T-helper 2 cell (primary cell): ENCODE results near the gene SART1.

ENCODE experiments used
- DNase-seq, 5 experiments: peaks; one replicate each; pipeline versions ENCODE4 v3.0.0 to v3.0.0-alpha.2; 2012 to 2022
- total RNA-seq, 2 donors: gene quantifications; one replicate each; lab custom pipeline; 2026; lab: John Stamatoyannopoulos, UW

The SART1 gene, protein sequence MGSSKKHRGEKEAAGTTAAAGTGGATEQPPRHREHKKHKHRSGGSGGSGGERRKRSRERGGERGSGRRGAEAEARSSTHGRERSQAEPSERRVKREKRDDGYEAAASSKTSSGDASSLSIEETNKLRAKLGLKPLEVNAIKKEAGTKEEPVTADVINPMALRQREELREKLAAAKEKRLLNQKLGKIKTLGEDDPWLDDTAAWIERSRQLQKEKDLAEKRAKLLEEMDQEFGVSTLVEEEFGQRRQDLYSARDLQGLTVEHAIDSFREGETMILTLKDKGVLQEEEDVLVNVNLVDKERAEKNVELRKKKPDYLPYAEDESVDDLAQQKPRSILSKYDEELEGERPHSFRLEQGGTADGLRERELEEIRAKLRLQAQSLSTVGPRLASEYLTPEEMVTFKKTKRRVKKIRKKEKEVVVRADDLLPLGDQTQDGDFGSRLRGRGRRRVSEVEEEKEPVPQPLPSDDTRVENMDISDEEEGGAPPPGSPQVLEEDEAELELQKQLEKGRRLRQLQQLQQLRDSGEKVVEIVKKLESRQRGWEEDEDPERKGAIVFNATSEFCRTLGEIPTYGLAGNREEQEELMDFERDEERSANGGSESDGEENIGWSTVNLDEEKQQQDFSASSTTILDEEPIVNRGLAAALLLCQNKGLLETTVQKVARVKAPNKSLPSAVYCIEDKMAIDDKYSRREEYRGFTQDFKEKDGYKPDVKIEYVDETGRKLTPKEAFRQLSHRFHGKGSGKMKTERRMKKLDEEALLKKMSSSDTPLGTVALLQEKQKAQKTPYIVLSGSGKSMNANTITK
- 92.9 to 99.4 reads per million in 2 donors for total RNA-seq

DNA sequence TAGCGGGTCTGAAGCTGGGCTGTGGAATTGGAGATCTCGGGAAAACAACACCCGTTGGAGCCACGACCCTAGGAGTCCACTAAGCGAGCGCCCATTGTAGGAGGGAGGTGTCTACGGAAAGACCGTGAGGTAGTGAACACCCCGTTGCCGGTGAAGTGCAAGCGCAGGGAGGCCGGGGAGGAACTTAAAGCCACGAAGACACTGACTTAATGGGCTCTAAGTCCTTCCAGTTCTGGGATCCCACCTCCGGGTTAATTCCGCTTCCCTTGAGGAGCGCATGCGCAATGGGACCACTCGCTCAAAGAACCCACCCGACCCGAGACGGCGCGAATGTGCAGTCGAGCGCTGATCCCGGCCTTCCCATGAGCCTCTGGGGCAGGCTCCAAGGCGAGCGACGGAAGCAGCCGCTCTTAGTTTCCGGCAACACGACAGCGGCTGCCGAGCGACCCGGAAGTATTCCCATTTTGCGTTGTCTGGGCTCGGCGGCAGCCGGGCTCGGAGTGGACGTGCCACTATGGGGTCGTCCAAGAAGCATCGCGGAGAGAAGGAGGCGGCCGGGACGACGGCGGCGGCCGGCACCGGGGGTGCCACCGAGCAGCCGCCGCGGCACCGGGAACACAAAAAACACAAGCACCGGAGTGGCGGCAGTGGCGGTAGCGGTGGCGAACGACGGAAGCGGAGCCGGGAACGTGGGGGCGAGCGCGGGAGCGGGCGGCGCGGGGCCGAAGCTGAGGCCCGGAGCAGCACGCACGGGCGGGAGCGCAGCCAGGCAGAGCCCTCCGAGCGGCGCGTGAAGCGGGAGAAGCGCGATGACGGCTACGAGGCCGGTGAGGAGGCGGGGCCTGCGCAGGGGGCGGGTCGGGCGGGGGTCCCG, at the start of gene SART1:
TSS of gene SART1 (plus strand) at position 468 of the 874 bp plus-strand sequence. CDS start at position 515, 47 bp downstream.
- DNase-seq = peak; percentile 90 to 98 (median 95)

DNA sequence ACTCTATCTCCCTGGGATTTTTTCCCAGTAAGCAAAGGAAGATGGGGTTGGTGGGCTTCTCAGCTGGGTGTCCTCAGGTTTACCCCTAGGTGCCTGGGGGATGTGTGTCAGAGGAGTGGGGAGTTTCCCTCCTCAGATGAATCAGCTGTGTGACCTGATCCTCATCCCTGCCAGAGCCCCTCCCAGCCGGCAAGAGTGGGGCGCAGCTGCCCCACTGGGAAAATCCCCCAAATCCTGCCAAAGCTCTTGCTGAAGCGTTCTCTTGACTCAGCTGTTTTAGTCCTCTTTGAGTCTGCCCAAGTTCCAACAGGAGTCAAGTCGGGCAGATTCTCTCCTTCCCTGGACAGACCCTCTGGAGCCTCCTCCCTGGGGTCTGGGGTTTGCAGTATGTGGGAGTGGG, 48.7 kb upstream of the SART1 start:
- DNase-seq = no peak

DNA sequence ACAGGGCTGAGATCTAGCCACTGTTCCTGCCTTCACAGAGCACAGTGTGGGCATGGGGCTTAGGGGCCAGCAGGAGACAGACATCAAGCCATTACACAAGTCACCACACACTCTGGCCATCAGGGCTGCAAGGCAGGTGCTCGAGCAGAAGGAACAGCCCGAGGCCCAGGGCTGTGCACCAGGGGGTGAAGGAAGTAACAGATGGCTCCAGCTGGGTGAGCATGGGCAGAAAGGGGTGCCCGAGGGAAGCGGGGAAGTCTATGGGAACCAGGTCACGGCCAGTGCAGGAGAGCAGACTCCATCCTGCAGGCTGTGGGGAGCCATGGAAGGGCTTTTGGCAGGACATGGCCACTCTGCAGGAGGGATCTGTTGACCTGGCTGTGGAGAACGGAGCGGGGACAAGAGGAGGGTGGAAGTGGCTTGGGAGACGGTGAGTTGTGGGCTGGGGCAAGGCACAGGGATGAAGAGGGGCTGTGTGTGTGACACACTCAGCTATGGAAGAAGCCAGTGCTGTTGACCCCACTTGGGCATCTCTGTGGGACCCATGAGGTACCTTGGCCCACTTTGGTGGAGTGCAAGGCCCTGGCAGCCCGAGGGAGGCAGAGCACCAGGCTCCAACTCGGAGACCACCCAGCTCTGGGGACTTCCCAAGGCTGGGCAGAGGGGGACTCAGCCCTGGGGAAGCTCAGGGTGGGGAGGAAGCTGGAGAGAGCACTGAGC, 46.3 kb upstream of the SART1 start:
- DNase-seq = no peak

DNA sequence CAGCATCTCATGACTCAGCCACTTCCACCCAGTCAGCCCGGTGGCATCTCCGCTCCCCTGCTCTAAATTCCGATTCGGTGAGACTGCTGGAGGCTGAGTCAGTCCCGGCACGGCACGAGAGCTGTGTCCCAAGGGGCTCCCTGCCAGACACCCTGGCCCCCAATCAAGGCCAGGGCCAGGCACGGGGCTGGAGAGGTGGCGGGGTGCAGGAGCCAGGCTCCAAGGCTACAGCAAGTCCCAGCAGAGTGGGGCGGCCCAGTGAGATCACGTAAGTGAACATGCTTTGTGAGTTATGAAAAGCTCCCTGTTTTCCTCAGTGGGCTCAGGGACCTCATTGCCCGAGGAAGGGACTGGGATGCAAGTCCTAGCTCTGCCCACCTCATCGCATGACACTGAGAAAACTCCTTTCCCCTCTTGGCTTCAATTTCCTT, 45.7 kb upstream of the SART1 start:
- DNase-seq = no peak

DNA sequence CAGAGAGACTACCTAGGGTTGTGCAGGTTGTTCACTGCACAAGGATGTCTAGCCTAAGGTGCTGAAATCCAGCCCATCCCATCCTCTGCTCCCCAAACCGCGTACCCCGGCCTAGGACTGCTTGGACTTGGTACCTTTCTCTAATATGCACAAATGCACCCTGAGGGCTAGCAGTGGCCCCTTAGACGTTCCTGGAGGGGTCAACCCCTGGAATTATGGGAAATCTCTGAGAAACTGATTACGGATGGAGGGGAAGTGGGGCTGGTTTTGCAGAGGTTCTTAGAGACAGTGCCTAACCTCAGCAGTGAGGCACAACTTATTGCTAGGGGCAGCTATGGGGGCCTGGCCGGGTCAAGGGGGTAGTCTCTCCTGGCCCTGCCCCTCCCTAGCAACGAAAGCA, 45.1 kb upstream of the SART1 start:
- no peak for DNase-seq

DNA sequence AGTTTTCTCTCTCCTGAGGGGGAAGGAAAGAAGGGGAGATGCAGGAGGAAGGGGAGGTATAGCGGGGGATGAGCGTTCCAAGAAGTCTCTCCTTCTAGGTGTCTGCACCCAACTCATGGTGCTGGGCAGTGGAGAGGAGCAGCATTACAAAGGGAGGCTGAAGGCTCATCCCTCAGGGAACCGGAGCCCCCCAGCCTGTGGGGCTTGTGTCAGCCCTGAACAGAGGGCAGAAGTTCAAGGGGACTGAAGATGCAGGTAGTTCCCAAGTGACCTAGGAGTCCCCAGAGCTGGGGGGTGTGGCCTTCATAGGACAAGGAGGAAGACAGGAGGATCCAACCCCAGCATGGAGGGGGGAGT, 44.5 kb upstream of the SART1 start:
- no peak for DNase-seq

DNA sequence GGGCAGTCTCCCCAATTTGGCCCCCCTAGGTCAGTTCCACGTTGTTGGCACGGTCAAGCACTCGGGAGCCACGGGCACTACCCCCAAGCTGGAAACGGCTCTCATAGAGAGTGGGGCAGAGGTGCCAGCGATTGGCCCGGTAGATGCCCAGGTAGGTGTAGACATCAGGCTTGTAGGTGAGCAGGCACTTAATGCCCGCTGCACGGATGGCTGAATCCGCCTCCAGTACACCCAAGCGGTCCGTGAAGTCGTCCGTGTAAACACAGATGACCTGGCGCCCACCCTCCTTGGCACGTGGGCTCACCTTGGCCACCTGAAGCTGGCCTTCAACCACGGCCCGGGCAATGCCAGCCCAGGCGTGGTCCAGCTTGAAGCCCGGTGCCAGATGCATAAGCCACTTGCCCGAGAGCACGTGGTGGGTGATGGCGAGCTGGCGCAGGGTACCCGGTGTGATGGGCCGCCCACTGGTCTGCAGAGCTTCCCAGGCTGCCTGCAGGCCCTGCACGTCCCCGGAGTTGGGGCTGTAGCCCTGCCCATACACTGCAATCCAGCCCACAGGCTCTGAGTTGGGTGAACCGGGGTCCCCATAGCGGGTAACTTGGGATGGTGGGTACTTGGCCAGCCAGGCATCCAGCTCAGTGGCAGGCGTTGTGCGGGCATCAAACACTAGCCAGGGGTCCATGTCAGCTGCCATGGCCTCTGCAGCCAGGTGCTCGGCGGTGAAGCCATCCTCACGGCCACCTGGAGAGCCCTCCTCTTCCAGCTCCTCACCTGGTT, 43.9 kb upstream of the SART1 start:
- DNase-seq = no peak

DNA sequence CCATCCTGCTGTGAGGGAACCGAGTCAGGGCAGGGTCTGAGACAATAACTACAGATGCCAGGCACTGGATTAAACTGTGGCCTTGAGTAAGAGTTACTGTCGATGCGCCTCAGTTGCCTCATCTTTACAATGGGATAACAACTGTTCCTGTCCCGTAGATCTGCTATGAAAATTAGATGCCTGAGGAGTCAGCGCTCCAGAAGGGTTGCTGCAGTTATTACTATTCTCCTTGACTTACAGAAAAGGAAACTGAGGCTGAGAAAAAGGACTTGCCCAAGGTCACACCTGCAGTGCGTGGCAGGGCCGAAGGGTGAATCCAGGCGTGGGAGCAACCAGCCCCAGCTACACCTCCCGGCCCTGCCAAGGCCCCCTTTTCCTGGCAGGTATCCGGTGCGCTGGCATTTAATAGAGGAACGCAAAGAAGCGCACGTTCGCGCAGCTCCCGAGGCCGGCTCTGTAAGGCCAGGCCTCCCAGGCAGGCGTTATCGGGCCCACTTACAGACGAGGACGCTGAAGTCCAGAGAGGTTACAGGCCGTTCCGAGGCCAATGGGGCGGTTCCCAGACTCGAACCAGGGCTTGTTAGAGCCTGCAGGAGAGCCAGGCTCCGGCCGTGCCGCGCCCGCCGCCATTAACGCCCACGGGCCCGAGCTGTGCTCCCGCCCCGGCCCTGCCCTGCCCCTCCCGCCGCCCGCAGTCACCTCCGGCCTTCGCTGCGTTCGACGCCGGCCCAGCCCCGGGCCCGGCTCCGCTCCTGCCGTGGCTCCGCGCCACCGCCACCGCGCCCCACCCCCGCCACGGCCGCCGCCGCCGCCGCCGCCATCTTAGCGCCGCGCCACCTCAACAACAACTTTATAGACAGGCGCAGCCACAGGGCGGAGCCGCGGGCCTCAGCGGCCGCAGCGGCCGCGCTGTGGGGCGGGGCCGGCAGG, 43.1 kb upstream of the SART1 start, which contains the start of gene C11orf68:
TSS of gene C11orf68 (minus strand) at position 852 of the 930 bp plus-strand sequence. CDS start at position 821, 31 bp downstream.
- no peak for DNase-seq

DNA sequence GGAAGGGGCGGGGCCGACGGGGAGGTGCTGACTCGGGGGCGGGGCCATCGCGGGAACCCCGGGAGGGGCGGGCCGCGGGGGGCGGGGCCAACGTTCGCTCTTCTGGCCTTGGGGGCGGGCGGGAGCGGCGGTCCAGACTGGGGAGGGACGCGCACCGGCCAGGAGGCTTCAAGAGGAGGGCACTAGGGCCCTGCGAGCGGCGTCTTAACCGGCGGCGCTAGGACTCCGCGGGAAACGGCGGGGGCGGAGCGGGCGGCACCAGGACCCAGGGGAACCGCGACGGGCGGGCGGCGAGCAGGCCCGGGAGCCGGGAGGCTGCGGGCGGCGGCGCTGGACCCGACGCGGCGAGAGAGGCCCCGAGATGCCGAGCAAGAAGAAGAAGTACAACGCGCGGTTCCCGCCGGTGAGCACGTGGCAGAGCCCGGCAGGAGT, 42.4 kb upstream of the SART1 start, which contains the start of gene DRAP1:
TSS of gene DRAP1 (plus strand) at position 286 of the 432 bp plus-strand sequence. CDS start at position 362, 76 bp downstream.
- DNase-seq = peak; percentile 97 to 100 (median 99)

DNA sequence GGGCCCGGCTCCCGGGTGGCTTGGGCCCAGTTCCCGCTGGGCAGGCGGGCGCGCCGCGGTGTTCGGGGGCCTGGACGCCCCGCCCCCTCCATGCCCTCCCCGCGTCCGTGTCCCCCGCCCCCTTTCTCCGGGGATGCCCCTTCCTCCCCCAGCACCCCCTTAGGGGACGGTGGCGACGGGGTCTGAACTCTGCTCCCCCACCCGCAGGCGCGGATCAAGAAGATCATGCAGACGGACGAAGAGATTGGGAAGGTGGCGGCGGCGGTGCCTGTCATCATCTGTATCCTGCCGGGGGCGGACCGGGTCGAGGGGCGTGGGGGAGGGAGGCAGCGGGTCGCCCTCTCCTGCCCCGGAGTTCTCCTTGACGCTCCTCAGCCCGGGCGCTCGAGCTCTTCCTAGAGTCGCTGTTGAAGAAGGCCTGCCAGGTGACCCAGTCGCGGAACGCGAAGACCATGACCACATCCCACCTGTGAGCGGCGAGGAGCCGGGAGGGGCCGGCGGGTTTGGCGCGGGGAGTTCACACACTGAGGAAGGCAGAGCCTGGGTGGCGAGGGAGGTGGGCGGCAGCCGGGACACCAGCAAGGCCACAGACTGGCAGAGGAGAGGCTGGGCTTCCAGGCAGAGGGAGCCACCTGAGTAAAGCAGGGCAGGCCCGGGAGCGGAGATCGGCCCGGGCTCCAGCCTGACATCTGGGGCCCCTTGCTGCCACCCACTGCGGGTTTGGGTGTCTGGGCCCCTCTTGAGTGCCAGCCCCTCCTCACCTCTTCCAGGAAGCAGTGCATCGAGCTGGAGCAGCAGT, 41.8 kb upstream of the SART1 start:
- peak in 4 of 5 experiments; percentile 38 to 65 (median 57) for DNase-seq

DNA sequence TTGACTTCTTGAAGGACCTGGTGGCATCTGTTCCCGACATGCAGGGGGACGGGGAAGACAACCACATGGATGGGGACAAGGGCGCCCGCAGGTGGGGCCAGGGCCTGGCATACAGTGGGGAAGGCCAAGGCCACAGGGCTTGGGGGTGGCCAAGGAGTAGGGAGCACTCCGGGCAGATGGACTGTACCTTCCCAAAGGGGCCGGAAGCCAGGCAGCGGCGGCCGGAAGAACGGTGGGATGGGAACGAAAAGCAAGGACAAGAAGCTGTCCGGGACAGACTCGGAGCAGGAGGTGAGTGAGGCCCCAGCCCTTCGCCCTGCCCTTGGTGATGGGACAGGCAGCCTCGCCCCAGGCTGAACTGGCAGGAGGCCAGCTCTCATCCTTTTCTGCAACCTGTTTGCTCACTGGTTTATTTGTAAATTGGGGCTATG, 41.1 kb upstream of the SART1 start:
- no peak for DNase-seq

DNA sequence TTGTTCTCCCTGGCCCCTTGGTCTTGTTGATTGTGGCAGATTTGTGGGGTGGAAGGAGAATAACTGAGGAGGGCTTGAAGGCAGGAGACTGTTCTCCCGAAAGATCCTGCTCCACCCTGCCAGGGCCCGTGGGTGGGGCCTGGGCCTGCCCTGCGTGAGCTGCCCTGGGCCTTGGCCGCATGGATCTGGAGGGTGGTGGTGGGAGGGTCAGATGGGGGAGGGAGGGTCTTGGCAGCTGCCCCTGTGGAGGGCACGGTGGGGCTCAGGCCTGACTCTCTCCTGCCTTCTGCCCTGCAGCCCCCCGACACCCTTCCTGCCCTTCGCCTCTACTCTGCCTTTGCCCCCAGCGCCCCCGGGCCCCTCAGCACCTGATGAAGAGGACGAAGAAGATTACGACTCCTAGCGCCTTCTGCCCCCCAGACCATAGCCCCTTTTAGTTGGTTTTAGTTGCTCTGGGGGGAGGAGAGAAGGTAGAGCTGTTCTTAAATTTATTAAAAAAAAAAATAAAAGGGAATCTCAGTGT, 40.4 kb upstream of the SART1 start:
- no peak for DNase-seq

DNA sequence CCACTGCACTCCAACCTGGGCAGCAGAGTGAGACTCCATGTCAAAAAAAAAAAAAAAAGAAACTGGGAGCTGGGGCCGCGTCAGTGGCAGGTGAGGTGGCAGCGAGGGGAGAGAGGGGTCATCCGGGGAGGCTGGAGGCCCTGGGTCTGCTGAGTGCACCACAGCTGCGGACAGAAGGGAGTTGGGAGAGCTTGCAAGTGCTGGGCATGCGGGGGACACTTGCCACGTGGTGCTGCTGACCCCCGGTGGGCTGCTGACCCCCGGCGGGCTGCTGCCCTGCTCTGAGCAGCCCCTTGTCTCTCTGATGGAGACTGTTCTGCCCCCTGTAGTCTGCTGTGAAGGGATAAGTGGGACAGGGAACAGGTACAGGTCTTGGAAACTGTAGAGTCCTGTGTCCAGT, 39.7 kb upstream of the SART1 start:
- no peak for DNase-seq

DNA sequence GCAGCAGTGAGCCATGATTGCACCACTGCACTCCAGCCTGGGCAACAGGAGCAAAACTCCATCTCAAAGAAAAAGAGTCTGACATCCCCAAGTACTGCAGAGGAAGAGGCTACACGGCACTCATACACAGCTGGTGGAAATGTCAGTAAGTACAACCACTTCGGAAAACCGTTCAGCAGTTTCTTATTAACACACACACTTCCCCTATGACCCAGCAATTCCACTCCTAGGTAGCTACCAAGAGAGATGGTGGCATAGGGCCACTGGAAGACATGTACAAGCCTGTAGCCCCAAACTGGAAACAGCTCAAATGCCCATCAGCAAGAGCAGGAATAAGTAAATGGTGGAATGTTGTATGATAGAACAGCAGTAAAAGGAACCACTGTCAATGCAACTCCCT, 39.0 kb upstream of the SART1 start:
- no peak for DNase-seq

DNA sequence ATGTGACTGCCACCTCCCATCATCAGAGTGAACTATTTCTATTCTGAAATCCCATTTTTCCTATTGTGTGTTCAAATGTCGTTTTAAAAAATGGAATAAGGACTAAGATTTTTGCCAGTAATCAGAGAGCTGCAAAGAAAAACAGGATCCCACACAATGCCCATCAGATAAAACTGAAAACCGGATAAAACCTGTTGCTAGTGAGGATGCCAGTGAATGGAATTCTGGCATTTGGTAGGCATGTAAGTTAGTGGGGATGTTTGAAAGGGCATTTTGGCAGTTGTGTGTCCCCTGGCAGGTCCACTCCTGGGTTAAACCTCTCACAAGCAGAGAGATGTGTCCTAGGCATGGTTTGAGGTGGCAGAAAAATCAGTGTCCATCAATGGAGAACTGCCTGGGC, 36.1 kb upstream of the SART1 start:
- DNase-seq = no peak

DNA sequence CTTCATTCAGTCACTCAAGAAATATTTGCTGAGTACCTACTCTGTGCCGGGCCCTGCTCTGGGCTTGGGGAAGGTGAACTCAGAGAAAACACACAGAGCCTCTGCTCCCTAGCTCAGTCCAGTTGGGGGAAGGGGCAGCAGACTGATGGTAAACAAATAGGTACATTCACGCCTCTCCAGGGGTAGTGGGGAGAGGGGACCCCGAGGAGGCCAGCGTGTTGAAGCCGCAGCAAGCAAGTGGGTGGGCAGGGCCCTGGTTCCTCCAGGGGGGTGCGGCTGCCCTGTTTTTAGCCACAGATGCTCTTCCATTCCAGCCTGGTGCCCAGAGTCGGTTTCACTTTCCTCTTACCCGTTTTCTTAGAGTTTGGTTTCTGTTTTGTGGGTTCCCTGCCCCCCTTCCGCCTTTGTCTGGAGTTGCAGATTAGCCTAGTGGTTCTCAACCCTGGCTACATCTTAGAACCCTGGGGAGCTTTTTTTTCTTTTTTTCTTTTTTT, 33.6 kb upstream of the SART1 start:
- peak; percentile 22 to 93 (median 61) for DNase-seq

DNA sequence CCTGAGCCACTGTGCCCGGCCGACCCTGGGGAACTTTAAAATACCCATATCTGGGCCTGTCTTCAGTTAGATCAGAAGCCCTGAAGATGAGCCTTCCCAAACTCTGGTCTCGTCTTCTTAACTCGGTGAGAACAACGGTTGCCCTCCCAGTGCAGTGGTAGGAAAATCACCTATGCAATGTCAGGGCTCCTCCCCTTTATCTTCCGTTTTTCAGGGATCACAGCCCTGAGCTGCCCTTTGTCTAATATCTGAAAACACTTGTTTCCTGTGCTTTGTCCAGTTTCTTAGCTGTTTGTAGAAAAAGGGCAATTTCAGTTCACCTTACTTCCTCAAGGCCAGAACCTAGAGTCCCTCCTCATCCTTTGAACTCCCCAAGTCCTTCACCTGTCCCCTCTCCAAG, 32.9 kb upstream of the SART1 start:
- DNase-seq = no peak

DNA sequence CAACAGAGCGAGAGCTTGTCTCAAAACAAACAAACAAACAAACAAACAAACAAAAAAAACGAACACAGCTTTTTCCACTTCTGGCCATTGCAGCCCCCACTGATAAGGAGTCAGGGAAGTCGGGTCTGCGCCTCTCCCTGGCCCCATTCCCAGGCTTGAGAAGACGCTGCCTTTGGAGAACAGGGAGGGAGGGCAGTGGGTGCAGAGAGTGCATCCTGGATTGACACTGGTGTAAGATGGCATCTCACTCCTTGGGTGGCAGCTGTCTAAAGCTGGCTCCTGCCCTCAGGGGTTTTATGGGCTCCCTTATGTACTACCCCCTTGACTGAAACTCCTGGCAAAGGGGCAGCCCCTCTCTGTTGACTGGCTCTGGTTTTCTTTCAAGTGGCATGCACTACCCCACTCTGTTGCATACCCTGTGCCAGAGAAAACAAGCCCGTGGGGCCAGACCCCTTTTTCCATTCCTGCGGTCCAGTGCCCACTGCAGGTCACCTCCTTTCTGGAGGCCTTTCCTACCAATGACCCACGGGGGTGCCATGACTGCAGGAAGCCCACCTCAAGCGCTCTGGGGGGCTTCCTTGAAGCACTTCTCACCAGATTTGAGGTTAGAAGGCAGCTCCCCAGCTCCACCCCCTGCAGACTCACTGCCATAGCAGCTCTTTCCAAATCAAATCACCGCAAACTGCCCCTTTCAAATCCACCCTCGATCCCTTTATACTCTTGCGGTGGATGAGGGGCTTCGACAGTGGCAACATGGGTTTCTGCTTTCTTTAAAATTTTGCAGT, 29.6 kb upstream of the SART1 start:
- no peak for DNase-seq
